Esophagus squamous epithelium (tissue), 5 donors: ENCODE results near the gene NAXE. TPM values are rescaled to one million over a fixed set of nuclear protein-coding genes. Genes with fewer than 3 reads are reported as not detected.
"Not testable (repeated sequence)": the region's sequence is repeated elsewhere in the genome, so short reads cannot be mapped to it uniquely, and the experiment has no call there.

ENCODE experiments used
- DNase-seq: peaks from one replicate; lab custom pipeline; 2025; lab: John Stamatoyannopoulos, UW
- H3K27ac ChIP-seq, 4 donors: fragments of 200-600 bp; sonication (generic); one replicate each; pipeline ENCODE4 v1.5.1; 2016 to 2019; ENCODE audit warnings: mild to moderate bottlenecking in 1 of 4
- H3K27me3 ChIP-seq, 4 donors: fragments of 200-600 bp; sonication (generic); 1 replicate in 3 of 4; 2 replicates in 1 of 4; pipeline versions ENCODE4 v1.5.1 to v1.6.0; 2017 to 2021; ENCODE audit warnings: antibody characterized with exemption in 1 of 4
- H3K36me3 ChIP-seq, 3 donors: fragments of 200-600 bp; sonication (generic); one replicate each; pipeline ENCODE4 v1.5.1; 2016 to 2019
- H3K4me1 ChIP-seq, 3 donors: fragments of 200-600 bp; sonication (generic); one replicate each; pipeline ENCODE4 v1.5.1; 2017 to 2019
- H3K4me3 ChIP-seq, 4 donors: fragments of 200-600 bp; sonication (generic); 1 replicate in 3 of 4; 2 replicates in 1 of 4; pipeline ENCODE4 v1.5.1; 2016 to 2019; ENCODE audit warnings: mild to moderate bottlenecking in 2 of 4, moderate library complexity in 1 of 4
- H3K9me3 ChIP-seq, 3 donors: fragments of 200-600 bp; sonication (generic); one replicate each; pipeline ENCODE4 v1.5.1; 2016 to 2019
- CTCF ChIP-seq, 6 experiments: fragments of 450-650 bp in 4 of 6; fragments of 200-600 bp in 2 of 6; sonication (generic) in 2 of 6; IDR thresholded peaks; one replicate each; pipeline ENCODE4 v1.5.1; 2016 to 2019; ENCODE audit warnings: antibody characterized with exemption in 6 of 6, mild to moderate bottlenecking in 4 of 6, moderate library complexity in 4 of 6
- POLR2A ChIP-seq, 4 donors: fragments of 450-650 bp; IDR thresholded peaks; one replicate each; pipeline ENCODE4 v1.6.1; 2017; ENCODE audit warnings: antibody characterized with exemption in 4 of 4, mild to moderate bottlenecking in 4 of 4, moderate library complexity in 3 of 4
- WGBS, 2 donors: methylation state at CpG; one replicate each; pipeline ENCODE4 v1.1.5; 2018; 5-methylcytosine and 5-hydroxymethylcytosine counted together
- intact Hi-C: fragments of 100-400 bp; cut with DNase I; formaldehyde crosslinking; loops from one replicate; pipeline ENCODE4 v1.15.0; 2022
- total RNA-seq, 4 donors: library from RNA; depleted of rRNA; stranded (reverse); fragments of >200 nt; gene quantifications; one replicate each; pipeline ENCODE4 v1.1.0, GENCODE V29; 2016
- donor health status: DM: yes; HTN: yes; CAD: no.

Gene NAXE
- total RNA-seq, 4 donors from 2014 or later, result 36.5 to 64.4 (median 52.8) TPM

GRCh38 chr1:156586892-156587477 is 4.6 kb upstream of the NAXE start:
- peaks cover under 1 to 11% (median 7%) of the 10 kb centered on the region in 3 donors for H3K4me1 ChIP-seq
- H3K27ac ChIP-seq, result no peak overlapping the region
- TF ChIP-seq CTCF (IDR thresholded peaks at IDR 0.05) (no peak), POLR2A (IDR thresholded peaks at IDR 0.05) (no peak)
- no peak overlapping the region for H3K4me3 ChIP-seq
- no peak for DNase-seq
- no peaks in the 10 kb centered on the region for H3K9me3 ChIP-seq
- WGBS, 2 donors, result 71 to 85% methylated on average over 2 to 3 of the region's 3 CpGs
- no peaks in the 10 kb centered on the region for H3K27me3 ChIP-seq
- no peaks in the 10 kb centered on the region for H3K36me3 ChIP-seq
- intact Hi-C loops, result loop anchor here (10.0 kb wide), 1 partner anchor 112 kb away; no protein-coding TSS in a partner anchor

- not testable (repeated sequence) for DNase-seq, H3K9me3 ChIP-seq, H3K27ac ChIP-seq, H3K27me3 ChIP-seq, H3K36me3 ChIP-seq, H3K4me3 ChIP-seq
- intact Hi-C loops, result loop anchor here (10.0 kb wide), 1 partner anchor 113 kb away; no protein-coding TSS in a partner anchor
- WGBS, 2 donors, result 89 to 91% methylated on average over 7 to 8 of the region's 8 CpGs
- peaks cover 5 to 20% (median 15%) of the 10 kb centered on the region in 3 donors for H3K4me1 ChIP-seq
Measured at GRCh38 chr1:156587927-156588326, 3.6 kb upstream of the NAXE start.

GRCh38 chr1:156589546-156589945 is 2.0 kb upstream of the NAXE start:
- WGBS, 2 donors, result 69 to 76% methylated on average over 5 of the region's 5 CpGs
- peaks cover 5 to 24% (median 15%) of the 10 kb centered on the region in 3 donors for H3K4me1 ChIP-seq
- no peaks in the 10 kb centered on the region for H3K9me3 ChIP-seq
- TF ChIP-seq CTCF (IDR thresholded peaks at IDR 0.05) (no peak), POLR2A (IDR thresholded peaks at IDR 0.05) (no peak)
- no peak overlapping the region for H3K4me3 ChIP-seq
- DNase-seq, result no peak
- H3K27me3 ChIP-seq, result no peaks in the 10 kb centered on the region
- peaks cover 0 to 18% (median 0%) of the 10 kb centered on the region in 3 donors for H3K36me3 ChIP-seq
- intact Hi-C loops, result loop anchor here (10.0 kb wide), 1 partner anchor 115 kb away; no protein-coding TSS in a partner anchor
- H3K27ac ChIP-seq, result no peak overlapping the region

GRCh38 chr1:156590326-156591180 is 1.0 kb upstream of the NAXE start:
- no peaks in the 10 kb centered on the region for H3K27me3 ChIP-seq
- TF ChIP-seq CTCF (IDR thresholded peaks at IDR 0.05) (no peak), POLR2A (IDR thresholded peaks at IDR 0.05) (no peak)
- H3K4me3 ChIP-seq, result peak overlapping the region in 3 of 4 donors; percentile 63 to 95 (median 78)
- peak overlapping the region; percentile 83 to 90 (median 88) for H3K27ac ChIP-seq
- intact Hi-C loops, result no loop called here
- peaks cover 5 to 24% (median 15%) of the 10 kb centered on the region in 3 donors for H3K4me1 ChIP-seq
- 65 to 81% methylated on average over 5 to 7 of the region's 10 CpGs for WGBS, 2 donors
- peaks cover 0 to 28% (median 6%) of the 10 kb centered on the region in 3 donors for H3K36me3 ChIP-seq
- no peak for DNase-seq
- no peaks in the 10 kb centered on the region for H3K9me3 ChIP-seq

- no peak for TF ChIP-seq POLR2A (IDR thresholded peaks at IDR 0.05)
- TF ChIP-seq CTCF (IDR thresholded peaks at IDR 0.05), result no peak
- intact Hi-C loops, result no loop called here
- peaks cover 1 to 34% (median 9%) of the 10 kb centered on the region in 3 donors for H3K36me3 ChIP-seq
- peak overlapping the region; percentile 83 to 90 (median 88) for H3K27ac ChIP-seq
- no peaks in the 10 kb centered on the region for H3K27me3 ChIP-seq
- WGBS, 2 donors, result 15 to 21% methylated on average over 6 of the region's 6 CpGs
- no peaks in the 10 kb centered on the region for H3K9me3 ChIP-seq
- no peak for DNase-seq
- peaks cover 5 to 24% (median 15%) of the 10 kb centered on the region in 3 donors for H3K4me1 ChIP-seq
- peak overlapping the region; percentile 63 to 95 (median 75) for H3K4me3 ChIP-seq
Measured at GRCh38 chr1:156591181-156591431, 470 bp upstream of the NAXE start.
